Sigmoid colon (tissue), 7 donors: ENCODE measurements around the gene KISS1R. TPM values are rescaled to one million over a fixed set of nuclear protein-coding genes. Genes with fewer than 3 reads are reported as not detected.

Experiments used
- DNase-seq: peaks from one replicate; pipeline ENCODE4 v3.0.0-alpha.2; 2019
- H3K27ac ChIP-seq, 4 donors: fragments of 200-600 bp; sonication (generic); one replicate each; pipeline ENCODE4 v1.5.1; 2016 to 2019; ENCODE audit warnings: mild to moderate bottlenecking in 1 of 4
- H3K27me3 ChIP-seq, 3 donors: fragments of 200-600 bp; sonication (generic); one replicate each; pipeline ENCODE4 v1.5.1; 2019; ENCODE audit warnings: mild to moderate bottlenecking in 1 of 3
- H3K36me3 ChIP-seq, 4 donors: fragments of 200-600 bp; sonication (generic); one replicate each; pipeline ENCODE4 v1.5.1; 2016 to 2019
- H3K4me1 ChIP-seq, 4 donors: fragments of 200-600 bp; sonication (generic); one replicate each; pipeline ENCODE4 v1.5.1; 2017 to 2019
- H3K4me3 ChIP-seq, 4 donors: fragments of 200-600 bp; sonication (generic); one replicate each; pipeline ENCODE4 v1.5.1; 2017 to 2019; ENCODE audit warnings: mild to moderate bottlenecking in 2 of 4, moderate library complexity in 1 of 4
- H3K9me3 ChIP-seq, 4 donors: fragments of 200-600 bp in 3 of 4; sonication (generic) in 3 of 4; one replicate each; pipeline versions ENCODE4 v1.5.1 to v1.6.1; 2013 to 2019
- CTCF ChIP-seq, 4 experiments: fragments of 450-650 bp in 3 of 4; fragments of 200-600 bp in 1 of 4; IDR thresholded peaks; one replicate each; pipeline ENCODE4 v1.5.1; 2016 to 2019; ENCODE audit warnings: antibody characterized with exemption in 4 of 4, mild to moderate bottlenecking in 3 of 4, moderate library complexity in 2 of 4
- EP300 ChIP-seq, 4 donors: sonication (generic); formaldehyde crosslinking; IDR thresholded peaks; one replicate each; pipeline ENCODE4 v1.6.1; 2017; ENCODE audit warnings: antibody characterized with exemption in 4 of 4
- POLR2A ChIP-seq, 2 donors: fragments of 450-650 bp; IDR thresholded peaks; one replicate each; pipeline ENCODE4 v1.6.1; 2016; ENCODE audit warnings: antibody characterized with exemption in 2 of 2, mild to moderate bottlenecking in 2 of 2, moderate library complexity in 2 of 2
- POLR2AphosphoS5 ChIP-seq, 4 donors: sonication (generic); formaldehyde crosslinking; IDR thresholded peaks; one replicate each; pipeline ENCODE4 v1.6.1; 2017; ENCODE audit warnings: antibody characterized with exemption in 4 of 4
- WGBS, 2 donors: extraction: QIAGEN DNeasy Blood & Tissue Kit; methylation state at CpG; one replicate each; pipeline ENCODE4 v1.1.7; 2013; 5-methylcytosine and 5-hydroxymethylcytosine counted together
- intact Hi-C: fragments of 100-400 bp; cut with DNase I; formaldehyde crosslinking; loops from one replicate; pipeline ENCODE4 v1.15.1; 2023
- polyA plus RNA-seq, 3 donors: library from polyadenylated mRNA; stranded (reverse); fragments of 200-250 nt; gene quantifications; one replicate each; pipeline ENCODE4 v1.2.3, GENCODE V29; 2013
- total RNA-seq, 4 donors: library from RNA; depleted of rRNA; stranded (reverse); fragments of >200 nt; gene quantifications; one replicate each; pipeline ENCODE4 v1.1.0, GENCODE V29; 2016
- donor health status: healthy with polysubstance abuse.
- donor health status: Bipolar disorder and iron deficiency.
- donor health status: healthy.

The KISS1R gene
- total and polyA plus RNA-seq, 7 donors, result 0.13 TPM; not detected in 6

GRCh38 chr19:934865-935479, 17.8 kb downstream of the KISS1R start:
- TF ChIP-seq EP300 (IDR thresholded peaks at IDR 0.05) (peak in 2 of 4 donors; percentile 31 to 38), POLR2AphosphoS5 (IDR thresholded peaks at IDR 0.05) (peak; percentile 57 to 88 (median 81)), POLR2A (IDR thresholded peaks at IDR 0.05) (no peak)
- intact Hi-C loops, result no loop called here
- Histone ChIP-seq H3K27me3 (no peaks in the 10 kb centered on the region), H3K36me3 (no peaks in the 10 kb centered on the region), H3K27ac (peak overlapping the region; percentile 72 to 89 (median 79)), H3K9me3 (no peaks in the 10 kb centered on the region), H3K4me1 (peaks cover 0 to 43% (median 36%) of the 10 kb centered on the region in 4 donors), H3K4me3 (peak overlapping the region in 1 of 4 donors; percentile 8)
- 7 to 28% methylated on average over 31 of the region's 31 CpGs for WGBS, 2 donors
- peak; percentile 94 for DNase-seq

GRCh38 chr19:936175-936546, 19.0 kb downstream of the KISS1R start:
- TF ChIP-seq EP300 (IDR thresholded peaks at IDR 0.05) (no peak), POLR2AphosphoS5 (IDR thresholded peaks at IDR 0.05) (no peak), CTCF (IDR thresholded peaks at IDR 0.05) (no peak), POLR2A (IDR thresholded peaks at IDR 0.05) (no peak)
- H3K9me3 ChIP-seq, result no peaks in the 10 kb centered on the region
- intact Hi-C loops, result no loop called here
- no peaks in the 10 kb centered on the region for H3K27me3 ChIP-seq
- H3K4me1 ChIP-seq, result peaks cover 0 to 54% (median 48%) of the 10 kb centered on the region in 4 donors
- no peak overlapping the region for H3K4me3 ChIP-seq
- DNase-seq, result no peak
- no peaks in the 10 kb centered on the region for H3K36me3 ChIP-seq
- 96 to 98% methylated on average over 10 of the region's 10 CpGs for WGBS, 2 donors
- H3K27ac ChIP-seq, result no peak overlapping the region

GRCh38 chr19:937259-937694, 20.1 kb downstream of the KISS1R start:
- Histone ChIP-seq H3K27me3 (no peaks in the 10 kb centered on the region), H3K4me3 (no peak overlapping the region), H3K27ac (no peak overlapping the region), H3K9me3 (no peaks in the 10 kb centered on the region), H3K36me3 (no peaks in the 10 kb centered on the region), H3K4me1 (peaks cover 0 to 62% (median 54%) of the 10 kb centered on the region in 4 donors)
- DNase-seq, result no peak
- 71 to 84% methylated on average over 16 of the region's 16 CpGs for WGBS, 2 donors
- intact Hi-C loops, result no loop called here
- TF ChIP-seq CTCF (IDR thresholded peaks at IDR 0.05) (no peak), EP300 (IDR thresholded peaks at IDR 0.05) (no peak), POLR2AphosphoS5 (IDR thresholded peaks at IDR 0.05) (no peak), POLR2A (IDR thresholded peaks at IDR 0.05) (no peak)

GRCh38 chr19:938233-938923, 21.2 kb downstream of the KISS1R start:
- DNase-seq, result no peak
- WGBS, 2 donors, result 84 to 91% methylated on average over 23 of the region's 23 CpGs

More at GRCh38 chr19:938233-938923, 21.2 kb downstream of the KISS1R start:
- Histone ChIP-seq H3K36me3 (no peaks in the 10 kb centered on the region), H3K9me3 (no peaks in the 10 kb centered on the region), H3K27ac (no peak overlapping the region), H3K27me3 (no peaks in the 10 kb centered on the region), H3K4me3 (no peak overlapping the region), H3K4me1 (peaks cover 0 to 51% (median 43%) of the 10 kb centered on the region in 4 donors)
- intact Hi-C loops, result no loop called here
- TF ChIP-seq POLR2AphosphoS5 (IDR thresholded peaks at IDR 0.05), result no peak
- no peak for TF ChIP-seq CTCF (IDR thresholded peaks at IDR 0.05)
- TF ChIP-seq POLR2A (IDR thresholded peaks at IDR 0.05), result no peak
- no peak for TF ChIP-seq EP300 (IDR thresholded peaks at IDR 0.05)
